Small intestine (tissue), 7 donors: ENCODE measurements around the gene ASIC3. TPM values are rescaled to one million over a fixed set of nuclear protein-coding genes. Genes with fewer than 3 reads are reported as not detected.
A peak's percentile ranks its signal among the peaks of the same experiment; 100 is the strongest.
"Not testable (repeated sequence)": the region's sequence is repeated elsewhere in the genome, so short reads cannot be mapped to it uniquely, and the experiment has no call there.

ENCODE experiments used
- DNase-seq, 2 donors: peaks; one replicate each; pipeline versions ENCODE4 v3.0.0 to v3.0.0-alpha.2; 2013
- FAIRE-seq: peaks from 2 replicates; lab custom pipeline; 2012; peaks lifted over from hg19 to GRCh38; lab: Jason Lieb, UNC
- H3K27ac ChIP-seq, 3 donors: one replicate each; pipeline ENCODE4 v1.5.1; 2013; ENCODE audit warnings: low read length in 2 of 3, mild to moderate bottlenecking in 2 of 3, control low read depth in 1 of 3, inconsistent platforms in 1 of 3, low read depth in 1 of 3, moderate library complexity in 1 of 3
- H3K27me3 ChIP-seq, 3 donors: one replicate each; pipeline ENCODE4 v1.6.1; 2013; ENCODE audit warnings: low read length in 3 of 3, inconsistent platforms in 1 of 3; ENCODE audit not compliant: control insufficient read depth in 3 of 3, insufficient read depth in 3 of 3
- H3K36me3 ChIP-seq, 3 donors: one replicate each; pipeline ENCODE4 v1.6.1; 2013; ENCODE audit warnings: low read length in 3 of 3, inconsistent platforms in 1 of 3, low read depth in 1 of 3, mild to moderate bottlenecking in 1 of 3, moderate library complexity in 1 of 3; ENCODE audit not compliant: control insufficient read depth in 3 of 3, insufficient read depth in 2 of 3
- H3K4me1 ChIP-seq, 3 donors: one replicate each; pipeline ENCODE4 v1.6.1; 2013; ENCODE audit warnings: low read length in 2 of 3, inconsistent platforms in 1 of 3, low read depth in 1 of 3, mild to moderate bottlenecking in 1 of 3, moderate library complexity in 1 of 3; ENCODE audit not compliant: control insufficient read depth in 3 of 3, insufficient read depth in 2 of 3
- H3K4me3 ChIP-seq, 3 donors: one replicate each; pipeline ENCODE4 v1.5.1; 2013; ENCODE audit warnings: low read length in 3 of 3, control low read depth in 1 of 3, inconsistent platforms in 1 of 3, low read depth in 1 of 3, mild to moderate bottlenecking in 1 of 3, moderate library complexity in 1 of 3
- H3K9me3 ChIP-seq, 2 donors: one replicate each; pipeline ENCODE4 v1.6.1; 2013; ENCODE audit warnings: low read depth in 1 of 2, low read length in 1 of 2; ENCODE audit not compliant: control insufficient read depth in 2 of 2, insufficient read depth in 1 of 2
- WGBS, 3 donors: extraction: QIAGEN DNeasy Blood & Tissue Kit; methylation state at CpG; one replicate each; pipeline ENCODE4 v1.1.7; 2013; 5-methylcytosine and 5-hydroxymethylcytosine counted together
- polyA plus RNA-seq, 4 donors: library from polyadenylated mRNA; stranded (reverse) in 3 of 4; unstranded in 1 of 4; fragments of 200-250 nt in 3 of 4; fragments of 120-200 nt in 1 of 4; gene quantifications; one replicate each; pipeline versions ENCODE4 v1.2.1 to v1.2.3, GENCODE V29; 2013
- donor health status: healthy with polysubstance abuse.
- donor health status: control.
- donor health status: control.
- donor health status: Bipolar disorder and iron deficiency.
- donor health status: healthy.

ASIC3 gene
- polyA plus RNA-seq, 4 donors, result 2.8 to 10.7 (median 3.6) TPM

DNA sequence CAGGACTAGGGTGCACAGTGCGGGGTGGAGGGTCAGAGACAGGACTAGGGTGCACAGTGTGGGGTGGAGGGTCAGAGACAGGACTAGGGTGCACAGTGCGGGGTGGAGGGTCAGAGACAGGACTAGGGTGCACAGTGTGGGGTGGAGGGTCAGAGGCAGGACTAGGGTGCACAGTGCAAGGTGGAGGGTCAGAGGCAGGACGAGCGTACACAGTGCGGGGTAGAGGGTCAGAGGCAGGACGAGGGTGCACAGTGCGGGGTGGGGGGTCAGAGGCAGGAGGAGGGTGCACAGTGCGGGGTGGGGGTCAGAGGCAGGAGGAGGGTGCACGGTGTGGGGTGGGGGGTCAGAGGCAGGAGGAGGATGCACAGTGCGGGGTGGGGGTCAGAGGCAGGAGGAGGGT is 4.9 kb upstream of the ASIC3 start:
- peaks cover 0 to 26% (median 7%) of the 10 kb centered on the region in 3 donors for H3K4me1 ChIP-seq
- DNase-seq, H3K9me3 ChIP-seq, FAIRE-seq, H3K27me3 ChIP-seq, H3K4me3 ChIP-seq, H3K27ac ChIP-seq: not testable (repeated sequence)
- H3K36me3 ChIP-seq, result peaks cover 0 to 58% (median 5%) of the 10 kb centered on the region in 3 donors
- 86 to 94% (median 90%) methylated on average over 10 of the region's 10 CpGs for WGBS, 3 donors

GRCh38 chr7:151043959-151044358 is 4.4 kb upstream of the ASIC3 start:
- DNase-seq, result no peak
- Histone ChIP-seq H3K4me3 (no peak overlapping the region), H3K9me3 (no peaks in the 10 kb centered on the region), H3K27ac (no peak overlapping the region), H3K36me3 (peaks cover 0 to 55% (median 5%) of the 10 kb centered on the region in 3 donors), H3K4me1 (peaks cover 0 to 21% (median 2%) of the 10 kb centered on the region in 3 donors), H3K27me3 (no peaks in the 10 kb centered on the region)
- FAIRE-seq, result no peak
- 93 to 95% (median 94%) methylated on average over 19 to 20 of the region's 20 CpGs for WGBS, 3 donors

DNA sequence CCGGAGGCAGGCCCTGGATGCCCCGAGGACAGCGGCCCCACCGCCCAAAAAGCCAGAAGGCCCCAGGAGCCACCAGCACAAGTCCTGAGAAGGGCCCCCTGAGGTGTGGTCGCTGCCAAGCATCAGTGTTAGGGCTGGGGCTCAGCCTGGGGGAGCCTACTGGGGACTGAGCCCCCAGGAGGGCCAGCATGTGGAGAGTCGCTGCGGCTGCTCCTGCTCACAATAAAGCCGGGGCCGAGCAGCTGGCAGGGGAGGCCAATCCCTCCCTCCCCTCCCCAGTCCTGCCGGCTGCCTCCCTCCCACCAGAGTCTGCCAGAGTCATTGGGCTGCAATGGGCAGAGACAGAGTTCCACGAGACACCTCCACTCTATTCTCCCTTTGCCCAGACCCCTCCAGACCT is 3.1 kb upstream of the ASIC3 start:
- peaks cover 0 to 10% (median 0%) of the 10 kb centered on the region in 3 donors for H3K27me3 ChIP-seq
- FAIRE-seq (no peak), DNase-seq (no peak)
- no peaks in the 10 kb centered on the region for H3K9me3 ChIP-seq
- no peak overlapping the region for H3K27ac ChIP-seq
- H3K4me1 ChIP-seq, result peaks cover 0 to 8% (median 0%) of the 10 kb centered on the region in 3 donors
- 89 to 94% (median 93%) methylated on average over 11 of the region's 11 CpGs for WGBS, 3 donors
- H3K4me3 ChIP-seq, result no peak overlapping the region
- peaks cover 0 to 55% (median 5%) of the 10 kb centered on the region in 3 donors for H3K36me3 ChIP-seq

GRCh38 chr7:151045967-151046366 is 2.4 kb upstream of the ASIC3 start:
- DNase-seq (no peak), FAIRE-seq (no peak)
- peaks cover 0 to 16% (median 0%) of the 10 kb centered on the region in 3 donors for H3K27me3 ChIP-seq
- H3K9me3 ChIP-seq, result no peaks in the 10 kb centered on the region
- peaks cover 0 to 52% (median 5%) of the 10 kb centered on the region in 3 donors for H3K36me3 ChIP-seq
- H3K27ac ChIP-seq, result no peak overlapping the region
- 81 to 87% (median 87%) methylated on average over 9 of the region's 9 CpGs for WGBS, 3 donors
- peaks cover 0 to 4% (median 0%) of the 10 kb centered on the region in 3 donors for H3K4me1 ChIP-seq
- no peak overlapping the region for H3K4me3 ChIP-seq

GRCh38 chr7:151046603-151047573 is 1.4 kb upstream of the ASIC3 start:
- Histone ChIP-seq H3K4me1 (peaks cover 0 to 3% (median 0%) of the 10 kb centered on the region in 3 donors), H3K27me3 (peaks cover 0 to 16% (median 0%) of the 10 kb centered on the region in 3 donors), H3K36me3 (peaks cover 0 to 43% (median 4%) of the 10 kb centered on the region in 3 donors), H3K4me3 (no peak overlapping the region), H3K9me3 (no peaks in the 10 kb centered on the region), H3K27ac (no peak overlapping the region)
- FAIRE-seq (no peak), DNase-seq (no peak)
- WGBS, 3 donors, result 50 to 69% (median 68%) methylated on average over 14 of the region's 14 CpGs

- WGBS, 3 donors, result 89 to 90% (median 90%) methylated on average over 37 to 38 of the region's 38 CpGs
- FAIRE-seq, result no peak
- H3K4me1 ChIP-seq, result peaks cover 0 to 3% (median 0%) of the 10 kb centered on the region in 3 donors
Observed at GRCh38 chr7:151048911-151049463, 656 bp downstream of the ASIC3 start.

GRCh38 chr7:151051108-151051507 is 2.8 kb downstream of the ASIC3 start:
- FAIRE-seq, result no peak
- Histone ChIP-seq H3K27me3 (peaks cover 0 to 16% (median 0%) of the 10 kb centered on the region in 3 donors), H3K27ac (no peak overlapping the region), H3K9me3 (no peaks in the 10 kb centered on the region), H3K4me3 (no peak overlapping the region), H3K36me3 (peaks cover 0 to 36% (median 0%) of the 10 kb centered on the region in 3 donors), H3K4me1 (peaks cover 0 to 3% (median 0%) of the 10 kb centered on the region in 3 donors)
- peak; percentile 49 to 89 for DNase-seq
- 2 to 5% (median 2%) methylated on average over 44 to 50 of the region's 50 CpGs for WGBS, 3 donors

More at GRCh38 chr7:151048911-151049463, 656 bp downstream of the ASIC3 start:
- H3K36me3 ChIP-seq, result peaks cover 0 to 44% (median 4%) of the 10 kb centered on the region in 3 donors
- H3K27me3 ChIP-seq, result peaks cover 0 to 16% (median 0%) of the 10 kb centered on the region in 3 donors
- H3K27ac ChIP-seq, result no peak overlapping the region
- H3K9me3 ChIP-seq, result no peaks in the 10 kb centered on the region
- no peak for DNase-seq
- H3K4me3 ChIP-seq, result no peak overlapping the region

DNA sequence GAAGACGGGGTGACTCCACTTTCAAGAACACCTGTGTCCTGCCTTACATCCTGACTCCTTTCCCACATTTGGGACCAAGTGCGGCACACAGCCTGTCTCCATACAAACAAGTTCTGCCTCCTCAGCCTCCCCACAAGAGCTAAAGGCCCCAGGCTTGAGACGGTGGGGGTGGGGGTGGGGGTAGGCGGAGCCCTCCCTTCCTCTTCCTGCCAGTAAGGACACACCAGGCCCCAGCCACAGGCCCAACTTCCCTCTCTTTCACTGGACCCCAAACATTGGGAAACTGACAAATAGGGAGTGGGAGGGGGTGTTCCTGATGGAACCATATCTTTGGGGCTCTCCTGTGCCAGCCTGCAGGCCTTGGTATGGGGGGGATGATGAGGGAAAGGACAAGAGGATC is 4.8 kb downstream of the ASIC3 start:
- peaks cover 0 to 30% (median 0%) of the 10 kb centered on the region in 3 donors for H3K36me3 ChIP-seq
- FAIRE-seq, result no peak
- H3K9me3 ChIP-seq, result no peaks in the 10 kb centered on the region

More for the DNA sequence above, 4.8 kb downstream of the ASIC3 start:
- H3K27me3 ChIP-seq, result peaks cover 0 to 16% (median 0%) of the 10 kb centered on the region in 3 donors
- H3K27ac ChIP-seq, result no peak overlapping the region
- WGBS, 3 donors, result 68 to 78% (median 72%) methylated on average over 4 of the region's 4 CpGs
- no peak overlapping the region for H3K4me3 ChIP-seq
- peaks cover 0 to 14% (median 0%) of the 10 kb centered on the region in 3 donors for H3K4me1 ChIP-seq
- DNase-seq, result no peak
